Stimulated activated CD4-positive, alpha-beta T cell treated with anti-CD3 and anti-CD28 coated beads, Interleukin-15, amount 100 ng/mL, for 1 hour (primary cell): ENCODE measurements around the gene VNN1.

Source experiments
- DNase-seq, 2 donors: peaks; one replicate each; pipeline ENCODE4 v3.0.0-alpha.2; 2020; ENCODE audit warnings: low read depth in 1 of 2, low spot score in 1 of 2

Gene VNN1

DNA sequence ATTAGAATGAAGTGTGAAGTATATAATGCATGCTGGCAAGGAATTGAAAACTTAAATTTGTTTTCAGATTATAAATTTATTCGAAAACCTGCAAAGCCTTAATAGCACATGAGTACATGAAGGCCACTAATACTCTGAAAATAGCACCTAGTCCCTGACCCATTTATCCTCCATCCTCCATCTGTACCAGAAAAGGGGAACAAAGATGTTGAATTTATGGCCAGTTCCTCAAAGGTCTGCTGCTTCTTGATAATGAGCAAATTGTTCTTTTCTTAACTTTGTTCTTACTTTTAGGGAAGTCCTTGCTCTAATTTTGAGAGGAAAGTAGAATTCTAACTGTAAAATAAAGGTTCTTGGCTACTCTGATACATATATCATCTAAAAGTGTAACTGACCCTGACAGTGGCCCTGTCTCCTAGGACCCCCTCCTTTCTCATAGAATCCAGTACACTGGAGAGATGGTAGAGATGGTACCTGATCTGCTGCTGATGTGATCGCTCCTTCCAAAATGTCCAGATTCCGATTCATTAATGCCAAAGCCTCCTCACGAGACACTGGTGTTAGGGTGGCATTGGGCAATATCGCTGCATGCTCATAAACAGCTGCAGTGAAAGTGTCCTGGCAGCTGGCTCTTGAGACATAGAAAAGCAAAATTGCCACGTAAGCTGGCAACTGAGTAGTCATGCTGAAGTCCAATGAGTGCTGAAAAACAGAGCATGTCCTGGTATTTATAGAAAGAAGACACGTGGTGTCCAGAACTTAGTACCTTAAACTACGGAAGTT, at the start of gene VNN1:
TSS of gene VNN1 (minus strand) at position 704 of the 783 bp plus-strand sequence. CDS start at position 684, 20 bp downstream.
- no peak for DNase-seq

GRCh38 chr6:132763269-132763668, 49.4 kb upstream of the VNN1 start:
- DNase-seq, result no peak

GRCh38 chr6:132760256-132760655, 46.4 kb upstream of the VNN1 start:
- DNase-seq, result no peak

GRCh38 chr6:132758689-132759088, 44.8 kb upstream of the VNN1 start:
- DNase-seq, result no peak

DNA sequence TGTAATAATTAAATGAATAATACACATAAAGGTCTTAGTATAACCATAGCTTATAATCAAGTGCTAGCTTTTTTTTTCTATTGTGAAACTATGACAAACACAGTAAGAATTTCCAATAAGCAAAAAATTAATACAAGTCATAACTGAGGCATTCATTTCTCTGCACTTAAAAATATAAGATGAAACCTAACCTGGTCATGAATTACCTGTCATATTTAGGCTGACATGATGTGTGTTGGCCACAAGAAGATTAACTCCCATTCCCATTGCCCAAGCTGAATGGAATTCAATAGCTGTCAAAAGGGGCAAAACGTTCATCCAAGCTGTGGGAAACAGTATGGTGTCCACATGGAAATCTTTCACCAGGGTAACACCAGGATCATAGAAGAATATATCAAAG, 38.4 kb upstream of the VNN1 start:
- no peak for DNase-seq

GRCh38 chr6:132751828-132752227, 38.0 kb upstream of the VNN1 start:
- DNase-seq, result no peak

- no peak for DNase-seq
These were observed 37.5 kb upstream of the VNN1 start for GRCh38 chr6:132751306-132751705.

- DNase-seq, result no peak
These were observed 36.8 kb upstream of the VNN1 start for GRCh38 chr6:132750455-132751248.

DNA sequence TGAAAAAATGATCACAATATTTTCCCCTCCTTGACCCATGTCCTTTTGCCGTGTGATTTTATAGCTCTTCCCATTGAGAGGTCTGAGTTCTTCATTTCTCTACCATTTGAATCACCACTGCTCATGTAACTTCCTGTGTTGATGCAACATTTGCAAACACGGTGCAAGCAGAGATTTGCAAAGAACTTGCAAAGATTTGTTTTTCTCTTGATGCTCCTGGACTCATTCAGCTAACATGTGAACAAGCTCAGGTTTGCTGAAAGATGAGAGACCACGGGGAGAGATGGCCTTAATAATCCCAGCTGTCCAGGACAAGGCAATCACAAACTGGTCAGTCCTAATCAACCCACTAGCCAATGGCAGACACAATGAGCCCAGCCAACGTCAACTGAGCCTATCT, 35.3 kb upstream of the VNN1 start:
- DNase-seq, result no peak

GRCh38 chr6:132748446-132748845, 34.6 kb upstream of the VNN1 start:
- DNase-seq, result no peak

DNA sequence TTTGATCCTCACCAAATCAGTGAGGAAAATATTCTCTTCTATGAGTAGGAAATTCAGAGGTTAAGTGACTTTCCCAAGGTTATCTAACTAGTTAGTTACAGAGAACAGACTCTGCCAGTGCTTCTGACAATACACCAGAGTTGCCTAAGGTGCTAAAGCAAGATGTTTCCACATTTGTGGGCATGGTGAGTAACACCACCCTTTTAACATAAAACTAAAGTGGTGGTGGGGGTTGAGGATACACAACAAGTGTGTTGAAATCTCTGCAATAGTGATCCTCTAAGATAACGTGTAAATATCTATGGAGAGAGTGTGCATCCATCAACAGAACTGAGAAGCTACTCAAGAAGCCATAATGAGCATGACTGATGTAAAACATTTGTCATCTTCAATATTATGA, 32.2 kb upstream of the VNN1 start:
- no peak for DNase-seq

GRCh38 chr6:132742495-132742894, 28.6 kb upstream of the VNN1 start:
- DNase-seq, result no peak

- DNase-seq, result no peak
These were observed 27.4 kb upstream of the VNN1 start for GRCh38 chr6:132741281-132741680.

- no peak for DNase-seq
These were observed 22.4 kb upstream of the VNN1 start for GRCh38 chr6:132736239-132736638.

DNA sequence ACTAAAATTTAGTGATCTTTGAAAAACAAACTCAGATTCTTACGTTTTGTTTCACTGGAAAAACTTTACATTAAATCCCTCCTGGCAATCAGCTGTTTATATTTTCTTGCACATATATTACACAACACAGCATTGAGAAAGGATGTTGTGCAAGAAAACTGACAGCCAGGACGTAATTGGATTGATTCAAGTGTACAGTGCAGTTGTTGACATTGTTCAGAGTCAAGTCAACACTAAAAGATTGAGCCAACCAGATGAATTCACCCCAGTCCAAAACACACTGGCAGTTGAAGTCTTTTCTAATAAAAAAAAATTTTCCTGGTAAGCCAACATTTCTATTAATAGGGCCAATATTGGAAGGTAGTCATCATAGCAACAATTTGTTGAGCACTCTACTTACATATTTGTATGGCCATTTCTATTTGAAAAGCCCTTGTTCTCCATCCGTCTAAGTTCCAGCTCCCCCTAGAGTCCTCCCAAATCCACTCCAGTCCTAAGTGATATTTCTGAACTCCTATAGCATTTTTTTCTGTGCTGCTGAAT, 20.9 kb upstream of the VNN1 start:
- no peak for DNase-seq

DNA sequence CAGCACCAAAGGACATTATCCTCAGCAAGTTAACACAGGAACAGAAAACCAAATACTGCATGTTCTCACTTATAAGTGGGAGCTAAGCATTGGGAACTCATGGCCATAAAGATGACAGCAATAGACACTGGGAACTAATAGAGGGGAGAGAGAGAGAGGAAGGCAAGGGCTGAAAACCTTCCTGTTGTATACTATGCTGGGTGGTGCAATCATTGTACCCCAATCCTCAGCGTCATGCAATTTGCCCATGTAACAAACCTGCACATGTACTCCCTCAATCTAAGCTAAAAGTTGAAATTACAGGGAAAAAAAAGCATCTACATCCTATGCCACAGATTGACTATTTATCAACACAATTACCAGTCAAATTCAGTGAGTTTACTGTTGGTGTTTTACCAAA, 20.0 kb upstream of the VNN1 start:
- no peak for DNase-seq

- no peak for DNase-seq
These were observed 19.4 kb upstream of the VNN1 start for GRCh38 chr6:132733283-132733682.

DNA sequence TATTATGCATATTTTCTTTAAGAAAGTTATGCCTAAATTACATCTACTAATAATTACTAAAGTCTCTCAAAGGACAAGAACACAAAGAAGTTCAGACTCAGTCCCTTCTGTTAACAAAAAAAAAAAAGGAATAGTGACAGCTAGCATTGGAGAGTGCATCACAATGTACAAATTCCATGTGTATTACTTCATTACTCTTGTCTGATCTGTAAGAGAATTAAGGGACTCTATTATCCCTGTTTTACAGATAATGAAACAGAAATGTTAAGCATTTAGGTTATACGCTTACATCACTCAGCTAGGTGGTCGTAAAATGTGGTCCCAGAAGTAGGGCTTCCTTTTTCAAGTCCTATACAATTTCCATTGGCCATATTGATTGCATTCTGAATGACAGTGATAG, 17.2 kb upstream of the VNN1 start:
- no peak for DNase-seq

- no peak for DNase-seq
These were observed 16.7 kb upstream of the VNN1 start for GRCh38 chr6:132730560-132730959.

GRCh38 chr6:132728616-132729015, 14.8 kb upstream of the VNN1 start:
- no peak for DNase-seq

GRCh38 chr6:132726608-132726975, 12.7 kb upstream of the VNN1 start:
- no peak for DNase-seq

DNA sequence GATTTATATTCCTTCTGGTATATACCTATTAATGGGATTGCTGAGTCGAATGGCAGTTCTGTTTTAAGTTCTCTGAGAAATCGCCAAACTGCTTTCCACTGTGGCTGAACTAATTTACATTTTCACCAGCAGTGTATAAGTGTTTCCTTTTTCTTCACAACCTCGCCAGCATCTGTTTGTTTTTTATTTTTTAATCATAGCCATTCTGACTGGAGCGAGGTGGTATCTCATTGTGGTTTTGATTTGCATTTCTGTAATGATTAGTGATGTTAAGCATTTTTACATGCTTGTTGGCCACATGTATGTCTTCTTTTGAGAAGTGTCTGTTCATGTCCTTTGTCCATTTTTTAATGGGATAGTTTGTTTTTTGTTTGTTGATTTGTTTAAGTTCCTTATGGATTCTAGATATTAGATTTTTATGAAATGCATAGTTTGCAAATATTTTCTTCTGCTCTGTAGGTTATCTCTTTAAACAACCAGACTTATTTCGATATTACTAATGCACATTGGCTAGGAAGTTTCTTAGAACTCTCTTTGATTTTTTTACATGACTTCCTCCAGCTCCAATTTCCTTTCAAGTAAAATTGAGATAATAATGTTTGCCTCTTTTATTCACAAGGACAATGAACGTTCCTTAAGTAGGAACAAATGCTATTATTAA, 12.2 kb upstream of the VNN1 start:
- DNase-seq, result no peak
